HG03039 (cell line): Measurements from ENCODE around the gene NPTX1.

ENCODE experiments used
- ATAC-seq: cut with Tn5 transposase; IDR thresholded peaks from one replicate; pipeline ENCODE4 v1.9.1; 2021; ENCODE audit warnings: mild to moderate bottlenecking, moderate library complexity; ENCODE audit not compliant: unreplicated experiment

Gene NPTX1

DNA sequence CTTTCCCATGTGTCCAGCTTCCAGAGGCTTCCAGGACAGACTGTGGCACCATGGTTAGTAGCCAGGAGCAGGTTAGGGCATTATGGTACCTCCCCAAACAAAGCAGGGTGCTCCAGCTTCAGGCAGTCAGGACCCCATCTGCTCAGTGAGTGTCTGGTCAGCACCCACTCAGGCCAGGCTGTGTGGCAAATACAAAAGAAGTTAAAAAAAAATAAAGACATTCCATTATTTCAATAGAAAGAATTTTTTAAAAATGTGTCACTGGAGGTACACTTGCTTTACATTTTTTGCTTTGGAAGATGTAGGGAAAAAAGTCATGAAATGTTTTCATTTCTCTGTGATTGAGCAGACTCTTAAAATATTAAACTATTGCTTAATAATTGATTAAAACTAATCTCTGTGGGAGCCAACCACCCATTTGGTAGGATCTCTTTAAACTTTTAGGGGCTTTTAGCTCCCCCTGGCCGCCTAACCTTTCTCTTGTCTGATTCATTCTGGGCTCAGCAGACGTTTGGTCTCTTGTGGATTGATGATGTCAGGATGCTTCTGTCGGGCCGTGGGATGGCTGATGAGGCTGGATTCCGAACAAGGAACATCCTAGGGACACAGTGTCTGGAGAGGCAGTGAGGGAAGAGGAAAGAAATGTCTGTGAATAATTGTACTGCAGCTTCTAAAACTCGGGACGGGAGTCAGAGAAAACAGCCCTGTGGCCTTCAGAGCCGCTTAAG is 28.4 kb upstream of the NPTX1 start:
- no peak for ATAC-seq

DNA sequence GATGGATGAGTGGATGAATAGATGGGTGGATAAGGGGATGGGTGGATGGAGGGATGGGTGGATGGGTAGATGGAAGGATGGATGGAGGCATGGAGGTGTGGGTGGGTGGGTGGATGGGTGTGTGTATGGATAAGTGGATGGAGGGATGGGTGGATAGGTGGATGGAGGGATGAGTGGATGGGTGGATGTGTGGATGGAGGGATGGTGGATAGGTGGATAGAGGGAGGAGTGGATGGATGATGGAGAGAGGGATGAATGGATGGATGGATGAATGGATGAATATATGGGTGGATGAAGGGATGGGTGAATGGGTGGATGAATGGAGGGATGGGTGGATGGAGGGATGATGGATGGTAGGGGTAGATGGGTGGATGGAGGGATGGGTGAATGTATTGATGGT is 27.5 kb upstream of the NPTX1 start:
- ATAC-seq = no peak

DNA sequence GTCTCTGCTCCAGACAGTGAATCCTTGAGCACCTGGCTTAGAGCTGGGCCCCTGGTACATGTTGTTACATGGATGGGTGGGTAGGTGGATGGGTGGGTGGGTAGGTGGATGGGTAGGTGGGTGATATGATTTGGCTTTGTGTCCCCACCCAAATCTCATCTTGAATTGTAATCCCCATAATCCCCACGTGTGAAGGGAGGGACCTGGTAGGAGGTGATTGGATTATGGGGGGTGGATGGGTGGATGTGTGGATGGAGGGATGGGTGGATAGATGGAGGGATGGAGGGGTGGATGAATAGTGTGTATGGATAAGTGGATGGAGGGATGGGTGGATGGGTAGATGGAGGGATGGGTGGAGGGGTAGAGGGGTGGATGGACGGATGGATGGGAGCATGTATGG is 26.6 kb upstream of the NPTX1 start:
- ATAC-seq = no peak

DNA sequence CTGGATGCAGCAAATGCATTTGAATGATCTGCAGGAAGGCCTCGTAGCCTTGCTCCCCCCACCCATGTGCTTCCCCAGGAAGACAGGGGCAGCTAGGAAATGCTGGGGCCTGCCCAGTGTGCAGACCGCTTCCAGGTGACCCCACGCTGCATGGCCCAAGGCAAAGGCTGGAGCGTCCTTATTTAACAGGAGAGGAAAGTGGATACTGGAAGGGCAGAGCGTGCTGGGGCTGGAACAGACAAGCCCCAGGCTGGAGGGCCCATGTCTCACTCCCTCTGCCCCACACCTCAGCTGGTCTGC is 26.1 kb upstream of the NPTX1 start:
- no peak for ATAC-seq

DNA sequence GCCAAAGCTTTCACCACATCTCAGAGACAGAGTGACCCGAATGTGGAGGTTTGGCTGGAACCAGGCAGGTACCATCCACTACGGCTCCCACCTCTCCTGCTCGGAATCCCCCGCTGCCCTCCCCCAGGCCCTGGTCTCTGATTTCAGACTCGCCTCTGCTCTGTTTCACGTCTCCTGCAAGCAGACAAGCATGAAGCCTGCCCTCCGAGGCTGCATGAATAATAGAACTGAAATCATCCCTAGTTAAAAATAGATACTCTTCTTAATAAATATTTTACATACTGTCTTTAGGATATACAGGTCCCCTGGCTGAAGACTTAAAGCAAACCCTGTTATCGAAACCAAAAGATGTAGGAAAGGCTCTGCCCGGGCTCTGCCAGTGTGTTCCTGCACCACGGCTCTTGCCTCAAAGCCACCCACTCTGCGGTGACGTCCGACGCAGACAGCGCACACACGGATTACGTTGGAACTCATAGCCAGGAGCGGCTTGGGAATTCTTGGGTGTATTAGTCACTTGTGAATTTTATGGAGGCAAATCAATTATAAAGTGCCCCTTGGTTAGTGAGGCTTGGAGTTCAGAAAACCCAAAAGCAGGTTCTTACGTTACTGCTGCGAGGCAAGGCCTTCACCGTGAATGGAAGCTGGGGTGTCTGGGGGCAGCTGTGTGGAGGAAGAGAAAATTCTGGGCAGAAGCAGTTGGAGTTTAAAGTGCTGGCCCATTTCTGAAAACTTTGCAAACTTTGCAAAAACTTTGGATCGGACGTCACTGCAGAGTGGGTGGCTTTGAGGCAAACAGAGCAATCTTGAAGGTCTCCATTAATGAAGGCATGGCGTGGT is 25.6 kb upstream of the NPTX1 start:
- no peak for ATAC-seq

DNA sequence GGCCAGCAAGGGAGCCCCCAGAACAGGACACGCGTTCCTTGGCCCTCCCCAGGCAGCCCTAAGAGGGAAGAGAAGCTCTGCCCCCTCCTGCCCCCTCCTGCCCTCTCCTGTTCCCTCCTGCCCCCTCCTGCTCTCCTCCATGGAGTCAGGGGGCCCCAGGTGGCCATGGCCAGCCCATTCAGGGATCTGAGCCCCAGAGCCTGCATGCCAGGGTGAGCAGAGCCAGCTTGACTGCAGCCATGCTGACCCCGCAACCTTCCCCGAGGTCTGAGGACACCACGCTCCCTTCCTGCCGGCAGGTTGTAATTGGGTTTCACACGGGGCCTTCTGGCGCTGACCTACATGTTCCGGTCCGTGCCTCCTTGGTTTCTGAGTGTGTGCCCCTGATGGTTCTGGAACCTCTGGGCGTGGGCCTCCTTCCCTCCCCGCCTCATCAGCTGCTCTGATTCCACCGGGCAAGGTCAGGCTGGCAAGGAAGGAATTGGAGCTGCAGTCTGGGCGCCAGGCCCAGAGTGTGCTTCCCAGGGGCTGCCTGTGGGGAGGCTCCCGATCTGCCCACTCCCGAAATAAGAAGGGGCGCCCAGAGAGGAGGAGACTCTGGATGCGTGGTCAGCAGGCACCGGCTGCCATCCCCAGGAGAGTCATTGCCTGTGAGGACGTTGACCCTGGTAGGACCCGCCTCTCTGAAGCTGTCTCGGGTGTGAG is 23.7 kb upstream of the NPTX1 start:
- no peak for ATAC-seq

DNA sequence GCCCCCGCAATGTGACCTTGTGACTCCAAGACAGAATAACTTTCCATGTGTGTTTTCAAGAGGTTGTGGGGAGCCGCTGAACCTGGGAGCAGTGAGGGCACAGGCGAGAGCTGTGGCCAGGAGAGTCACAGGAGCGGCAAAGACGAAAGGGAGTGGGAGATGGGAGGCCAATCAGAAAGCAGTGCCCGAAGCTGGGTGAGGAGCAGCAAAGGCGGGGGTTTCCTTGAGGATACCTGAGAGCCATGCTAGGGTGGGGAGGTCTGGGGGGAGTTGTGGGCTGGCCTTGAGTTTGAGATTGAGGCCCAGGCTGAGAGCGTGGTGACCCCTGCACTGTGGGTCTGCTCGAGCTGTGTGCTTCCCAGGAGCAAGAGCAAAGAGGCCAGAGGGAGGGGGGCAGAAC is 23.2 kb upstream of the NPTX1 start:
- no peak for ATAC-seq

DNA sequence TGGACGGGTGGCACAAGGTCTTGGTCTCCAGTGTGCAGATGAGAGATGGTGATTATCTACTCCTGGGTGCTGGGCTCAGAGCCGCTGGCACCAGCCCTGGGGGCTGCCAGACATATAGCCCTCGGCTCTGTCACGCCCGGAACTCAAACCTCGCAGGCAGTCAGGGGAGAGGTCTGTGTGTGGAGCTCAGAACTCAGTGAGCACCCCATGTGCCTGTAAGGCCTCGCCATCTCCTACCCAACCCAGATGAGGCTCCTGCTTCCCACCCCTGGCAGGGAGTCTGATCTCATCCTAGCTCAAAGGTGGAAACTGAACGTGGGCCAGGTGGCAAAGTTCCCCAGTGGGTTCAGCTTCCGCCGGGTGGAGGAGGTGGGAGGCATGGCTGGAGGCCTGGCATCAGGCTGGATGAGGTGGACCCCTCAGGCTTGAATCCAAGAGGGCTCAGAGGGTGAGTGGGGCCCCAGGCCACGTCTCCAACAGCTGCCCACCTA is 22.6 kb upstream of the NPTX1 start:
- no peak for ATAC-seq

DNA sequence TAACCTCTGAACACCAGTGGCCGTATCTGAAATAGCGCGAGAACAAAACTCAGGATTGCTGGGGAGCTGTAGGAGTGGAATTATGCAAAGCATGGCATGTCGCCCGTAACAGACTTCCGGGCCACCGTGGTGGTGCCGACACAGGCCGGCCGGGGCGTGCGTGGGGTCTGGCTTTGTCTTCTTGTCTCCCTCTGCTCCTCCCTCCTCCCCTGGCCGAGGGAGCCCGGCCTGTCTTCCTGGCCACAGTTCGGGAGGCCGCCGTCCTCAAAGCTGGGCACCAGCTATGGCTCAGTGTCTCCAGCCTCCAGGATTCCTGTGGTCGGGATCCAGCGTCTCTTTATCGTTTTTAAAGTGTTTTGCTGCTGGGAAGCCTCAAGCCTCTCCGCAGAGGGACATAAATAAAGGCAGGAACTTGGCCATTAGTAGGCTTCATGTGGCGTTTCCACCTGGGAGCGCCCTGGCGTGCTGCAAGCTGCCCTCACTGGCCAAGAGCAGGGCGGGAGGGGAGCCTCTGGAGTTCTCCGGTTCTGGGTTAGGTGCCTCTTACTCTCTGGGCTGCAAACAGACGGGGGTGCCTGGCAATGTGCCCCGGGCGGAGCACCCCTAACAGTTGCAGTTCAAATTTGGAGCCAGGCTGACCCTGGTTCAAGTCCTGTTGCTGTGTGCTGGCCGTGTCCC is 22.0 kb upstream of the NPTX1 start:
- no peak for ATAC-seq

DNA sequence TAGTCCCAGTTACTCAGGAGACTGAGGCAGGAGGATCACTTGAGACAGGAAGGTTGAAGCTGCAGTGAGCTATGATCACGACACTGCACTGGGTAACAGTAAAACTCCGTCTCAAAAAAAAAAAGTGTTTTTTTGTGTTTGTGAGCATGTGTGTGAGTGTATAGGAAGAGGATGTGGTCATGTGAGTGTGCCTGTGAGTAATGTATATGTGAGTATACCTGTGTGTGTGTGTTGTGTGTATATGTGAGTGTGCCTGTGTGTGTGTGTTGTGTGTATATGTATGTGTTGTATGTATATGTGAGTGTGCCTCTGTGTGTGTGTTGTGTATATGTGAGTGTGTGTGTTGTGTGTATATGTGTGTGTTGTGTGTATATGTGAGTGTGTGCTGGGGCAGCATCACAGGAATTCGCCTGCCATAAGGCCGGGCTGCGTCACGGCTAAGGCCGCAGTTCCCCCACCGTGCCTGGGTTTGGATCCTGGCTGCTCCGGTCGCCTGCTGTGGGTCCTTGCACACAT is 21.4 kb upstream of the NPTX1 start:
- ATAC-seq = no peak

DNA sequence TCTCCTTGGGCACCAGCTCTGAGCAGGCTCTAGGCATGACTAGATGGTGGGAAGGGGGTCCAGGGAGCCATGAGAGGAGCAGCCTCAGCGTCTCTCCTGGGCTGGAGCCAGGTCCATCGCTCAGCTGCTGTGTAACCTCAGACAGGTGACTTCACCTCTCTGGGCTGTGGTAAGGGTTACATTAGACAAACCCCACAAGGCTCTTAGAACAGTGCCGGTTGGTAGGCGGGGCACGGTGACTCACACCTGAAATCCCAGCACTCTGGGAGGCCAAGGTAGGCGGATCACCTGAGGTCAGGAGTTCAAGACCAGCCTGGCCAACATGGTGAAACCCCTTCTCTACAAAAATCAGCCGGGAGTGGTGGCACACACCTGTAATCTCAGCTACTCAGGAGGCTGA is 18.1 kb upstream of the NPTX1 start:
- no peak for ATAC-seq

DNA sequence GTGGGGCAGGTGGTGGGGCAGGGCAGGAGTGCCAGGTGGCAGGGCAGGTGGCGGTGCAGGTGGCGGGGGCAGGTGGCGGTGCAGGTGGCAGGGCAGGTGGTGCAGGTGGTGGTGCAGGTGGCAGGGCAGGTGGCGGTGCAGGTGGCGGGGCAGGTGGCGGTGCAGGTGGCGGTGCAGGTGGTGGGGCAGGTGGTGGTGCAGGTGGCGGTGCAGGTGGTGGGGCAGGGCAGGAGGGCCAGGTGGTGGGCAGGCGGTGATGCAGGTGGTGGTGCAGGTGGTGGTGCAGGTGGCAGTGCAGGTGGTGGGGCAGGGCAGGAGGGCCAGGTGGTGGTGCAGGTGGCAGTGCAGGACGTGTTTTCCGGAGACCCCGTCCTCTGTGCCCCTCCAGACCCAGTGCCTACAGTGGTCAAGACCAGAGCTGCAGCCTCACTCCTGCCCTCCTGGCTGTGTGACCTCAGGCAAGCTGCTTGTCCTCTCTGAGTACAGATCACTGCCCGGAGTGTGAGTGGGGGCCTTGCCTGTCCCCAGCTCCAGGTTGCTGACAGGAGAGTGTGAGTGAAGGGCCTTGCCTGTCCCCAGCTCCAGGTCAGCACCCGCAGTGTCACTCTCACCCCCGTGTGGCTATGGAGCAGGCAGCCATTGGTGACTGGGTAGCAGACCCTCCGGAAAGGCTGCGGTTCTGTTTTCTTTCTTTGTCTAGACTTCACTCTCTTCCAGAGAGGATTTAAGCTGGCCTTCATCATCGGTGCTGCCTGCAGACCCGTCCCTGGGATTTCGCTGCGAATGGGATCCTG is 16.1 kb upstream of the NPTX1 start:
- no peak for ATAC-seq

DNA sequence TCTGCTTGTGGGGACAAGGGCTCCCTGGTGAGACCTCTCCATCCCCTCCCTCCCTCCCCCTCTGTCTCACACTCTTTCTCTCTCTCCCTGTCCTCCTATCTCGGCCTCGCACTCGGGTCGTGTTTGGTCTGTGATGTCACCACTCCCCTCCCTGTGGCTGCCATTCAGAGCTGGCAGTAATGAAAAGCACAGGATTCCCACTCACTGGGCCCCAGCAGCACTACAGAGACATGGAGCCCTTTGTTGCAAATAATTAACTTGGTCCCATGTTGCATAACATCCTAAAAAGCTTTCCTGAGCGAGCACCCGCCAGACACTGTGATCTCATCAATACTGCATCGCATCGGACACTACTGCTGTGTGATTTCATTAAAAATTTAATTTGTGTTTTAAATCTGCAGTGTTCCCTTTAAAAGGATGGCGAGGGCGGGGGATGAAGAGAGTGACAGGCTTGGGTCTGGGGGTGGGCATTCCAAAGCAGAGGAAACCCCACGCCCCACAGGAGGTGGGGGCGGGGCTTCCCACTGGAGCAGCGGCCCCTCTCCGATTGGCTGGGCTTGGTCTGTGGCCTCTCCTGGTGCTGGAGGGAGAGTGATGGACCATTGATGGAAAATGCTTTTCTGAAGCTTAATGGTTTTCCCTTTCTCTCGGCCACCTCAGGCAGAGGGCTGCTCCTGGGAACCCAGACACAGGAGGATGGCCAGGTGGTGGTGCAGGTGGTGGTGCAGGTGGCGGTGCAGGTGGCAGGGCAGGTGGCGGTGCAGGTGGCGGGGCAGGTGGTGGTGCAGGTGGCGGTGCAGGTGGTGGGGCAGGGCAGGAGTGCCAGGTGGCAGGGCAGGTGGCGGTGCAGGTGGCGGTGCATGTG is 15.3 kb upstream of the NPTX1 start:
- ATAC-seq = no peak

DNA sequence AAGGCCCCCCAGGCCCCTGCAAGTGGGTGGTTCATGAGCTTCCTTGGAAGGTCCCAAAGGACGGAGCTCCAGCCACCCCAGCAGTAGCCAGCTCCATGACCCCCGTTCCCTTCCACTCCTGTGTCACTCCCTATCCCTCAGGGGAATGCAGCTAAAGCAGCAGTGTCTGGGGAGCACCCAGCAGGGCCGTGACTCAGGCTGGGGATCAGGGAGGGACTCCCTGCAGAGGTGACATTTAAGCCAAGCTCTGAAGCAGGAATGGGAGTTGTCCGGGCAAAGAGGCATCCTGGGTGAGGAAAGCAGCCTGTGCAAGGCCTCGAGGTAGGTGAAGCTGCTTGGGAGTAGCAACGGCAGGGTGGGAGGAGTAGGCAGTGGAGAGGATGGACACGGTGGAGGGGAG is 11.1 kb upstream of the NPTX1 start:
- ATAC-seq = no peak

DNA sequence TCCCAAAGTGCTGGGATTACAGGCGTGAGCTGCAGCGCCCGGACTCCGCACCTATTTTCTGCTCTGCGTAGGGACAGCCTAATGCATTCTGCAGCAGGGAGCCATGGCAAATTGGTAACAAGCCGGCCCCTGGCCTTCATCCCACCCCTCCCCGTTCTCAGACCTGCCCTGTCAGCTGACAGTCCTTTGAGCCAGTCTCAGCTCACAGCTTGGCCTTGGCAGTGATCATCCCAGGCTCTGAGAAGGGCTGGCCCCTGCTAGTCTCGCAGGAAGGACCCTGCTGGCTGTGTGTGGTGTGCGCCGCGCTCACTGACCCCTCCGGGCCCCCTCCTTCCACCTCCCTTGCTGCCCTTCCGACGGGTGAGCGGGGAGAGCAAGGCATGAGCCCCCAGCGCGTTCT is 10.3 kb upstream of the NPTX1 start:
- ATAC-seq = no peak

DNA sequence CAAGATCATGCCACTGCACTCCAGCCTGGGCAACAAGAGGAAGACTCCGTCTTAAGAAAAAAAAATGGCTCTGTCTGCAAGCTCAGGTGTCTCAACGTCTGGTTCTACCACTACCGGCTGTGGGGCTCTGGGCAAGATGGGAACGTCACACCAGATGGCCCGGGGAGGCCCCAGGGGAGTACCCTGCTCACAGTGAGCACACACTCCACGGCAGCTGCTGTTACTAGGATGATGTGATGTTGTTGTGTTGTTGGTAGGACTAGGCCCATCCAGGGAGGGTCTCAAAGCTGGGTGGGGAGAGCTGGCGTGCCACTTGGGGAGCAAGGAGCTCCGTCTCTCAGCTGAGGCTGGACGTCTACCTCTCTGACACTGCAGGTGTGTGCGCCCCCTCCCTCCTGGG is 9.4 kb upstream of the NPTX1 start:
- no peak for ATAC-seq

DNA sequence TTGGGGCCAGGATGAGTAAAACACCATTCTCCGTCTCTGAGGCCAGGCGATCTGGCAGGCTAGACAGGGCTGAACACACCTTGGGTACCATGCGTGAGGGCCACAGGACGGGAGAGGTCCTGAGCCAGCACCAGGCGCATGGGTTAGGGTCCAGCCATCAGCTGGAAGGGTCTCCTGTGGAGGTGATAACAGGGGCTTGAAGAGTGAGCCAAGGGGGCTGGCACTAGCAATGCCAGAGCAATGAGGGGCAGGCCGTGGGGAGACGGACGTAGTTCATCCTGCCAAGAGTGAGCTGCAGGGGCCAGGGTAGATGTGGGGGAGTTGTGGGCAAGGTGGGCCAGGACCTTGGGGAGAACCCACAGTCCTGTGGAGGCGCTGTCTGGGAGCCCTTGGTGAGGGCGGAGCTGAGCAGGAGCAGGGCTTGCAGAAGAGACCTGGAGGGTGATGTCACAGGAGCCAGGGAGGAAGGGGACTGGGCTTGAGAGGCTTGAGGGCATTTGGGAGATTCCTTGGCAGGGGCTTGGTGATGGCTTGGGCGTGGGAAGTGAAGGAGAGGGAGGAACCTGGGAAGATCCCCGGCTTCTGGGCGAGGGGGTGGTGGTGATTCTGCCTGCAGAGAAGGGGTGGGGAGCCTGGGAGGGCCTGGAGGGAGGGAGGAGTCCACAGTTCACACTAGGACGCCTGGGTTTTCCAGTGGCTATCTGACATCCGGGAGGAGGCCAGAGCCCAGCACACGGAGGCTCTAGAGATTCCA is 6.3 kb upstream of the NPTX1 start:
- no peak for ATAC-seq

DNA sequence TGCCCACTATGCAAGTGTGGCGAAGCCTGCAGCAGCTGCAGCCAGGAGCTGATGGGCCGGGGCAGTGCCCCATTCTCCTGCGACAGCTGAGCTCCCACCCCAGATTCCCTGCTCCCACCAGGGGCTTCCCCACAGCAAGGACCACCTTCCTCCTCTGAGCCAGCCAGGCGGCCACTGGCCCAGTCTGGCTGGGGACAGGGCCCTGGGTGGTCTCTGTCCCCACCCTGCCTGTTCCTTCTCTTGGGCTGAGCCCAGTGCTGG is 5.6 kb upstream of the NPTX1 start:
- no peak for ATAC-seq
